ENCODE results near the gene EPM2AIP1. TPM values are rescaled to one million over a fixed set of nuclear protein-coding genes. Genes with fewer than 3 reads are reported as not detected.

The EPM2AIP1 gene
- total and polyA plus RNA-seq, 4 donors: 2.9 to 11.8 (median 7.7) TPM

- peaks cover 3 to 36% (median 22%) of the 10 kb centered on the region in 4 donors for H3K4me1 ChIP-seq (ENCODE audit: control insufficient read depth in 4 of 4, insufficient read depth in 4 of 4, low read length in 3 of 4)
- H3K27ac ChIP-seq (ENCODE audit: low read depth in 1 of 2, low read length in 2 of 2): no peak overlapping the region
- DNase-seq (ENCODE audit: low spot score): no peak
- no peaks in the 10 kb centered on the region for H3K27me3 ChIP-seq (ENCODE audit: control insufficient read depth in 4 of 4, insufficient read depth in 4 of 4, low read length in 3 of 4)
- 84% methylated on average over 3 of the region's 3 CpGs for WGBS
- H3K9me3 ChIP-seq (ENCODE audit: control insufficient read depth in 4 of 4, low read length in 3 of 4): no peaks in the 10 kb centered on the region
- no peak overlapping the region for H3K4me3 ChIP-seq (ENCODE audit: low read depth in 1 of 3, low read length in 3 of 3)
- H3K36me3 ChIP-seq (ENCODE audit: control insufficient read depth in 4 of 4, insufficient read depth in 3 of 4, low read depth in 1 of 4, low read length in 3 of 4): peaks cover 9 to 29% (median 22%) of the 10 kb centered on the region in 4 donors
- H3K9ac ChIP-seq (ENCODE audit: low read depth in 1 of 2, low read length in 2 of 2): no peak overlapping the region
- TF ChIP-seq ATF3 (IDR thresholded peaks at IDR 0.05) (no peak), RAD21 (IDR thresholded peaks at IDR 0.05) (no peak), ZBTB33 (IDR thresholded peaks at IDR 0.05) (no peak), YY1 (IDR thresholded peaks at IDR 0.05) (no peak), REST (IDR thresholded peaks at IDR 0.05) (no peak), RXRA (IDR thresholded peaks at IDR 0.05) (no peak), SP1 (IDR thresholded peaks at IDR 0.05) (no peak), NR2F2 (IDR thresholded peaks at IDR 0.05) (no peak), MAX (IDR thresholded peaks at IDR 0.05) (no peak), HNF4A (conservative IDR thresholded peaks at IDR 0.05) (no peak), TAF1 (conservative IDR thresholded peaks at IDR 0.05) (no peak), FOXA2 (IDR thresholded peaks at IDR 0.05) (no peak), JUND (IDR thresholded peaks at IDR 0.05) (no peak), HNF4G (IDR thresholded peaks at IDR 0.05) (no peak), GABPA (IDR thresholded peaks at IDR 0.05 in 1 of 2, conservative IDR thresholded peaks at IDR 0.05 in 1 of 2) (no peak), FOXA1 (IDR thresholded peaks at IDR 0.05) (no peak), CTCF (IDR thresholded peaks at IDR 0.05; ENCODE audit: low read depth, low read length, missing input control) (no peak), EGR1 (IDR thresholded peaks at IDR 0.05; ENCODE audit: low read depth in 2 of 2) (no peak)
These were observed 3.9 kb downstream of the EPM2AIP1 start for GRCh38 chr3:36989005-36989404.
